ENCODE data around the gene SCAMP2.

GRCh38 chr15:74825866-74826265 lies 47.3 kb downstream of the SCAMP2 start:
- TF ChIP-seq CTCF (conservative IDR thresholded peaks at IDR 0.05 in 1 of 2, IDR thresholded peaks at IDR 0.05 in 1 of 2; ENCODE audit: low read depth in 1 of 2, low read length in 2 of 2): no peak
- TF ChIP-seq EZH2 (IDR thresholded peaks at IDR 0.05; ENCODE audit: low read length, missing control alignments): no peak
